ENCODE measurements around the gene TNIK. TPM values are rescaled to one million over a fixed set of nuclear protein-coding genes. Genes with fewer than 3 reads are reported as not detected.

The TNIK gene
- total and polyA plus RNA-seq, 2 of the 4 experiments (the other 2 are of a cell fraction), result 3.4 to 6.3 TPM

- Histone ChIP-seq H3K79me1 (ENCODE audit: low read depth in 1 of 2, low read length in 2 of 2) (no peaks in the 10 kb centered on the region), H2BK20ac (ENCODE audit: low read depth, low read length) (no peak overlapping the region), H3K56ac (ENCODE audit: extremely low read depth, insufficient read depth, low read length) (no peak overlapping the region), H3K4me3 (ENCODE audit: insufficient read depth, low read depth, low read length) (no peak overlapping the region), H4K91ac (ENCODE audit: insufficient read depth, low read depth, low read length) (no peak overlapping the region), H3K36me3 (ENCODE audit: control insufficient read depth, insufficient read depth, low read length) (no peaks in the 10 kb centered on the region), H4K20me1 (ENCODE audit: insufficient read depth, low read length) (no peaks in the 10 kb centered on the region), H2BK120ac (ENCODE audit: low read depth, low read length) (no peak overlapping the region), H2AFZ (replicated peaks; ENCODE audit: low read length, poor library complexity) (no peak overlapping the region), H3K18ac (ENCODE audit: low read depth, low read length) (no peak overlapping the region), H2AK9ac (replicated peaks; ENCODE audit: low read depth, low read length, poor library complexity) (no peak overlapping the region), H3K27ac (ENCODE audit: insufficient read depth, low read length) (no peak overlapping the region), H4K8ac (ENCODE audit: low read depth in 2 of 2, low read length in 2 of 2) (no peak overlapping the region), H2AK5ac (ENCODE audit: low read depth, low read length) (no peak overlapping the region), H3K4ac (ENCODE audit: low read depth, low read length) (no peak overlapping the region), H3K14ac (replicated peaks; ENCODE audit: low read depth, low read length) (no peak overlapping the region), H2BK15ac (ENCODE audit: low read depth, low read length) (no peak overlapping the region), H3K4me2 (ENCODE audit: low read depth, low read length) (no peak overlapping the region), H2BK5ac (ENCODE audit: low read depth, low read length, poor library complexity, severe bottlenecking) (no peak overlapping the region), H3K27me3 (ENCODE audit: control insufficient read depth, insufficient read depth, low read length) (no peaks in the 10 kb centered on the region; the same call in 1 of the 2 replicates), H4K5ac (ENCODE audit: low read depth, low read length) (no peak overlapping the region), H3K9me3 (ENCODE audit: control insufficient read depth, insufficient read depth, low read length) (no peaks in the 10 kb centered on the region), H3K4me1 (ENCODE audit: control insufficient read depth, insufficient read depth, low read length) (no peaks in the 10 kb centered on the region), H3K9me1 (ENCODE audit: insufficient read depth, low read length) (no peaks in the 10 kb centered on the region), H3K9ac (ENCODE audit: low read depth, low read length) (no peak overlapping the region), H3K23ac (ENCODE audit: low read depth, low read length) (no peak overlapping the region)
- dilution Hi-C loops (cut with HindIII; ENCODE audit: low sequenced_read_pairs, unreplicated experiment) (no loop called here), intact Hi-C loops (cut with micrococcal nuclease) (no loop called here), in situ Hi-C loops (cut with MboI; ENCODE audit: low sequenced_read_pairs) (no loop called here)
- ATAC-seq (ENCODE audit: low read depth) (no peak), DNase-seq (no peak)
- TF ChIP-seq NFE2L2 (IDR thresholded peaks at IDR 0.05; ENCODE audit: low read depth, low read length) (no peak), MAZ (IDR thresholded peaks at IDR 0.05; ENCODE audit: borderline replicate concordance, low read depth, low read length) (no peak), USF2 (IDR thresholded peaks at IDR 0.05; ENCODE audit: low read depth, low read length) (no peak), MAFK (IDR thresholded peaks at IDR 0.05; ENCODE audit: low read depth, low read length) (no peak), RCOR1 (IDR thresholded peaks at IDR 0.05; ENCODE audit: insufficient replicate concordance, low read length) (no peak), ELK1 (IDR thresholded peaks at IDR 0.05; ENCODE audit: borderline replicate concordance, low read depth, low read length) (no peak), RAD21 (IDR thresholded peaks at IDR 0.05; ENCODE audit: low read length) (no peak), CHD1 (IDR thresholded peaks at IDR 0.05; ENCODE audit: low read depth, low read length) (no peak), SMC3 (IDR thresholded peaks at IDR 0.05; ENCODE audit: low read depth, low read length) (no peak), MXI1 (IDR thresholded peaks at IDR 0.05; ENCODE audit: borderline replicate concordance, low read depth, low read length) (no peak), RFX5 (IDR thresholded peaks at IDR 0.05; ENCODE audit: low read depth, low read length) (no peak), POLR2A (IDR thresholded peaks at IDR 0.05; ENCODE audit: low read depth, low read length) (no peak), FOS (IDR thresholded peaks at IDR 0.05; ENCODE audit: low read depth, low read length) (no peak), CTCF (conservative IDR thresholded peaks at IDR 0.05; ENCODE audit: low read depth, low read length) (no peak)
- CTCF ChIA-PET, result no interaction called here
- POLR2A ChIA-PET (ENCODE audit: unreplicated experiment), result interaction anchor here (0.7 kb wide), 1 partner anchor 18 kb away, joined by 3 read pairs; no protein-coding TSS in a partner anchor
- no CpG with 5 or more reads among the region's 2 CpGs for WGBS, 2 experiments (ENCODE audit: extremely low coverage in 2 of 2, insufficient read length in 1 of 2)
- BruUV-seq (replicated peaks), result no TSS peak
Observed at GRCh38 chr3:171250444-171250843, 209.8 kb downstream of the TNIK start.

All from IMR-90 (cell line).